ACHN (cell line): ENCODE measurements around the gene MLKL.
"Not testable (repeated sequence)": the region's sequence is repeated elsewhere in the genome, so short reads cannot be mapped to it uniquely, and the experiment has no call there.

Source experiments
- DNase-seq: peaks from one replicate; pipeline ENCODE4 v3.0.0-alpha.2; 2015
- in situ Hi-C: cut with HindIII; loops from 2 replicates; pipeline ENCODE4 v1.10.0; 2017; ENCODE audit warnings: low sequenced_read_pairs, low pct_ligation_motif_present, low pct_unique_long_range_greater_than_20kb

Gene MLKL

GRCh38 chr16:74735554-74735953 lies 34.9 kb upstream of the MLKL start:
- no peak for DNase-seq
- in situ Hi-C loops: no loop called here

- DNase-seq: no peak
- in situ Hi-C loops: no loop called here
Observed at GRCh38 chr16:74735162-74735452, 34.4 kb upstream of the MLKL start.

DNA sequence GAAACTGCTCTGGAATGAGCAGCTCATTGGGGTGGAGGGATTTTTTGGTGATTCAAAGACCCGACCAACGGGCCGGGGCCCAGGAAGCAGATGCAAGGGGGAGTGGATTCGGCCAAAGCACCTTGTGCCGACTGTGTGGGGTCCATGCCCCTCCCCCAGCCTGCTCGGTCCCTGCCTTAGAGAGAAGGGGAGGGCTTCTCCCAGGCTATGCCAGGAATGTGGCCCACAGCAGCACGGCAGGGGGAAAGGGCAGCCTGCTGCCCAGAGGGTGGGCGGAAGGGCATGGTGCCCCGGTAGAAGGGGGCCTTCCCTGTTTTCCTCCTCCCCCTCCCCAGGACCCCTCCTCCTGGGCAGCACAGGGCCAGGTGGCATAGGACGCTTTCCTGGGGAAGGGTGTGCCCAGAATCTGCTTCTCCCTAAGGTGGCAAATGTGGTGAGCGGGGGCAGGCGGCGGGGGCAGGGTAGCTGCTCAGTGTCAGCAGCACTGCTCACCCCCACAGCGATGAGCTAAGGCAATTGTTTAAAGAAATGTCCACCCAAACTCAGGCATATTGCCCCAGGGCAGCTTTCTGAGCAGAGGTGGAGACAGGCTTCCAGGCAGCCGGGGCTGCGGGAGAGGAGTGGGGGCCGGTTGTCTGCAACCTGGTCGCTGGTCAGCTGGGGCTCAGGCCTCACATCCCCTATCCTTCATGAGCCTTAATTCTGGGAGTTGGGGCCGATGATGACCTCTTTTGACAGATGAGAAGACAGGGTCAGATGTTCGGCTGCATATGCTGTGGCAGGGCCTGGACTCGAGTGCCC lies 33.9 kb upstream of the MLKL start:
- in situ Hi-C loops: no loop called here
- no peak for DNase-seq

DNA sequence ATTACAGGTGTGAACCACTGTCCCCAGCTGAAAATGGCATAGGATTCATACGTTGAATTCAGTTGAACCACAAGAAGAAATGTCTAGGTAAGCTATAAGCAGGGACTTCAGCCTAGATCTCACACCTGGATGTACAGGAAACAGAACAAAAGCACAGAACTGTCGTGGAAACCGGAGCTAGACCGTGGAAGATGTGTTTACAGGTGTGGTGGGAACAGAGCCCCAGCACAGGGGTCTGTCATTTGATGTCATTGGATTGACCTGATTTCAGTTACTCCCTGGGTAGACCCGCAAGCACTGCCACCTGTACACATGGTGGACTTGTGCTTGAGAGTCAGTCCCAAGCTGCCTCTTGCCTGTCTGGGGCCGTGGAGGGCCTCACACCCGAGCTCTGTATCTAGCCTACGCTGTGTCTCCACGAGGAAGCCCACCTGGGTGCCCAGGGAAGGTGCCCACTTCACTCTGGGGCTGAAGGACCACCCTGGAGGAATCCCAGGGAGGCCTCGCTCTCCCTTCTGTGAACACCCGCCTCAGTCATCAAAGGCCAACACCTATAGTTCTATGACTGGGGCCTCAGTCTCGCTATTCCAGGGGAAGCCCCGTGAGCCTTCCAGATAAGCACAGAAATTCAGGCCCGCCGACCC lies 32.2 kb upstream of the MLKL start:
- in situ Hi-C loops: no loop called here
- no peak for DNase-seq

DNA sequence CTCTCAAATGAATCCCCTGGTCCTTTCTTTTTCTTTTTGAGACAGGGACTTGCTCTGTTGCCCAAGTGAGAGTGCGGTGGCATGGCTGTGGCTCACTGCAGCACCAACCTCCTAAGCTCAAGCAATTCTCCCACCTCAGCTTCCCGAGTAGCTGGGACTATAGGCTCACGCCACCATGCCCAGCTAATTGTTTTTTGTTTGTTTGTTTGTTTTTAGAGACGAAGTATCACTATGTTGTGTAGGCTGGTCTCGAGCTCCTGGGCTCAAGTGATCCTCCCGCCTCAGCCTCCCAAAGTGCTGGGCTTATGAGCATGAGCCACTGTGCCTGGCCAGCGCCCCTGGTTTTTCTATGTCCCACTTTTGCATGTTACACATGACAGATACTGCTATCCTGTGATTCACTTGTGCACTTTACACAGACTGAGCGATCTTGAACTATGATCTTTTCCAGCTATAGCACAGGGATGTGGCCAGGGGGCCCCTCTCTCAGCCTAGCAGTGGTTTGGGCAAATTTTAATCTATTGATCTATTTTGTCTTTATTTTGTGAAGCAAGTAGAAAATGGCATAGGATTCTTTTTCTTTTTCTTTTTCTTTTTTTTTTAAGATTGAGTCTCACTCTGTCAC lies 31.3 kb upstream of the MLKL start:
- no peak for DNase-seq
- in situ Hi-C loops: no loop called here

GRCh38 chr16:74729783-74730683 lies 29.4 kb upstream of the MLKL start:
- in situ Hi-C loops: no loop called here
- DNase-seq: no peak

DNA sequence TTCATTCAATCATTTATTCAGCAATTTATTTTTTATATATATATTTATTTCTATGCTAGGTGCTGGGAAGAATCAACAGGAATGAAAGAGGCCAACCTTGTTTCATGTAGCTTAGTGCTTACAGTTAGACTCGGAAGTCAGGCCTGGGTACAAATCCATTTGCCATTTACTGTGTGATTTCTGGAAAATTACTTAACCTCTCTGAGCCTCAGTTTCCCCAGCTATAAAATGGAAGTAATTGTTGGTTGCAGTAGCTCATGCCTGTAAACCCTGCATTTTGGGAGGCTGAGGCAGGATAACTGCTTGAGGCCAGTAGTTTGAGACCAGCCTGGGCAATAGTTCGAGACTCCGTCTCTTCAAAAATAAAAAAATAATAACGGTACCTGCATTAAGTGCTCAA lies 27.2 kb upstream of the MLKL start:
- in situ Hi-C loops: no loop called here
- no peak for DNase-seq

GRCh38 chr16:74726716-74727115 lies 26.1 kb upstream of the MLKL start:
- peak; percentile 16 for DNase-seq
- in situ Hi-C loops: no loop called here

- in situ Hi-C loops: no loop called here
- DNase-seq: no peak
Observed at GRCh38 chr16:74725651-74726455, 25.2 kb upstream of the MLKL start.

GRCh38 chr16:74724820-74725549 lies 24.3 kb upstream of the MLKL start:
- DNase-seq: no peak
- in situ Hi-C loops: no loop called here

DNA sequence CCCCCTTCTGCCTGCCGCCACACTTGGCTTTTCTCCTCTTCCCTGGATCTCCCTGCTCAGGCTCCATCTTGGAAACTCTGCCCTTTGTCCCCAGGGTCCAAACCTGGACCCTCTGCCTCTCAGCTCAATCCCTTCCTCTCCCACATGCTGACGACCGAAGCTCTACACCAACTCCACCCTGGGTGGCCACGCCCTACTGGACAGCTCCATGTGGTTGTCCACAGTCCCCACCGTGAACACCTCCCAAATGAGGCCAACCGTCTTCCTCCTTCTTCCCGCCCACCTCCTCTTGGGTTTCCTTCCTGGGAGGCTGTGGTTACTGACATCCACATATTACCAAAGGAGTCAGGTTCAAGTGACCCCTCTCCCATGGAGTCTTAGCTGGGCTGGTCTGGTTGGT lies 22.6 kb upstream of the MLKL start:
- in situ Hi-C loops: no loop called here
- DNase-seq: no peak

DNA sequence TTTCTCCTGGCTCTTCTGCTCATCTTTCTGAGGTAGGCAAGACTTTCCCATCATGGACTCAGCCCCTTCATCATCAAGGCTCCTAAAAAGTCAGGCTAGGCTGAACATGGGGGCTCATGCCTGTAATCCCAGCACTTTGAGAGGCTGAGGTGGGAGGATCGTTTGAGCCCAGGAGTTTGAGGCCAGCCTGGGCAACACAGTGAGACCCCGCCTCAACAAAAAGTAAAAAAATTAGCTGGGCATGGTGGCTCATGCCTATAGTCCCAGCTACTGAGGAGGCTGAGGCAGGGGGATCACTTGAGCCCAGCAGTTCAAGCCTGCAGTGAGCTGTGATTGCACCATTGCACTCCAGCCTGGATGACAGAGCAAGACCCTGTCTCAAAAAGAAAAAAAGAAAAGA lies 21.5 kb upstream of the MLKL start:
- DNase-seq, in situ Hi-C loops: not testable (repeated sequence)

GRCh38 chr16:74721716-74722115 lies 21.1 kb upstream of the MLKL start:
- no peak for DNase-seq
- in situ Hi-C loops: no loop called here

DNA sequence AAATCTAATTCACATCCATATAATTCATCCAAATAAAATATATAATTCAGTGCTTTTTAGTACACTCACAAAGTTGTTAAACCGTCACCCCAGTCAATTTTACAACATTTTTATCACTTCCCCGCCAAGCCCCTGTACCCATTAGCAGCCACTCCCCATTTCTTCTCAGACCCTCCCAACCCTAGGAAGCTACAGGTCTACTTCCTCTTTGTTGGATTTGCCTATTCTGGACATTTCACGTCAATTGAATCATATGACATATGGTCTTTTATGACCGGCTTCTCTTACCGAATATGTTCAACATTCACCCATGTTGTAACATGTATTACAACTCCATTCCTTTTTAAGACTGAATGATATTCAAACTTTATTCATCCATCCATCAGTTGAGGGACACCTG lies 19.9 kb upstream of the MLKL start:
- DNase-seq: no peak
- in situ Hi-C loops: no loop called here

DNA sequence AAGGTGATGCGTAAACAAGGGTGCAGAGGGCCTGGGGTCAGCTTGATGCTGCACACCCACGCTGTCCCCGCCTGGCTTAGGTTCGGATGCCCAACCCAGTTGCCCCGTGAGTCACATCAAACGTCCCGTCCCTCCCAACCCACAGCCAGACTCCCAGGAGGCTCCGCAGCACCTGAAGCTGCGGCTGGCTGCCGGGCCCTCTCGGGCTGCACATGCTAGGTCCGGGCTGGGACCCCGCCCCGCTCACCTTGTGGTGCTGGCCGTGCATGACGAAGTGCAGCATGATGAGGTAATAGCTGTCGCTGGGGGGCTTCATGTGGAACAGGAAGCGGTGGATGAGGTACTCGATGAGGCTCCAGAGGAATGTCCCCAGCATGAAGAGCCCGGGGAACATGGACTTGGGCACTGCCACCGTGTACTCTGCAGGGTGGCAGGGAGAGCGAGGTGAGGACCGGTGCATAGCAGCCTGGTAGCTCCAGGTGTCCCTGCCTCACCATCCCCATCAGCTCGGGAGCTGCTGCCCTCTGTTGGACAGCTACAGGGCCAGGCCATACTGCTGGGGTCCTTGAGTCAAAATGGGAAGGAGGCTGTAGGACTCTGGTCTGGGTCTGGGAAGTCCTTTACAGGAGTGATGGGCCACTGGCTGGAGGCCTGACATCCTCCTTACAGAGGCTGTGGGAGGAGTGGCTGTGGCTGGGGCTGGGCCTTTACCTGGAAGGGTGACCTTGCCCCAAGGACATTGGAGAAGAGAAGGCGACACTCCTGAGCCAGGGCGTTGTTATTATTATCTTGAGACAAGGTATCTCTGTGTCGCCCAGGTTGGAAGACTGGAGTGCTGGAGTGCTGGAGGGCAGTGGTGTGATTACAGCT lies 18.3 kb upstream of the MLKL start:
- DNase-seq: no peak
- in situ Hi-C loops: no loop called here

GRCh38 chr16:74718140-74718539 lies 17.5 kb upstream of the MLKL start:
- DNase-seq: no peak
- in situ Hi-C loops: no loop called here

DNA sequence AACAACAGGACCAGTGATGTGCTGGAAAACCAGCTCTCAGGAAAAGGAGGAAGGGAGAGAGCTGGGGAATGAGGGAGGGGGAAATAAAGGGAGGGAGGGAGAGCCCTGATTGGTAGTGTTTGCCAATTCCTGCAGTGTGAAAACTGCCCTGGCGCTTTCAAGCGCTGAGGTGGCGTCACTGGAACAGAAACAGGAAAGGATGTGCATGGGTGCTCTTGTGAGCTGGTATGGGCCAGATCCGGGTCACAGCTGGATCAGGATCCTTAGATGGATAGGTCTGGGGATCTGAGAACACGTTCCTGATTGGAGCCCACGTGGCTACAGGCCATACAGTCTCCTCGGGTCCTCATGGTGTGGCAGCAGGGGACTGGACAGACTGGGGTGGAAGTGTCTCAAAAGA lies 16.7 kb upstream of the MLKL start:
- DNase-seq: no peak
- in situ Hi-C loops: no loop called here
